H9 (cell line): Measurements from ENCODE around the gene ITGAE. TPM values are rescaled to one million over a fixed set of nuclear protein-coding genes. Genes with fewer than 3 reads are reported as not detected.

ENCODE experiments used
- DNase-seq: peaks from one replicate; pipeline ENCODE4 v3.0.0-alpha.2; 2017
- H2AFZ ChIP-seq: one replicate; pipeline ENCODE4 v1.6.1; 2013; ENCODE audit warnings: mild to moderate bottlenecking, low read length, control low read depth, moderate library complexity
- H2AK5ac ChIP-seq: 2 replicates; pipeline ENCODE4 v1.6.1; 2013; ENCODE audit warnings: low read length, control low read depth, mixed read lengths; ENCODE audit not compliant: insufficient read length
- H2BK120ac ChIP-seq: one replicate; pipeline ENCODE4 v1.6.1; 2013; ENCODE audit warnings: low read depth, mild to moderate bottlenecking, low read length, control low read depth, inconsistent platforms; ENCODE audit not compliant: poor library complexity, severe bottlenecking
- H2BK12ac ChIP-seq: 2 replicates; pipeline ENCODE4 v1.6.1; 2013; ENCODE audit warnings: low read length, control low read depth, mixed read lengths, low read depth; ENCODE audit not compliant: insufficient read length
- H2BK15ac ChIP-seq: 2 replicates; pipeline ENCODE4 v1.6.1; 2013; ENCODE audit warnings: low read depth, low read length, control low read depth
- H2BK20ac ChIP-seq: one replicate; pipeline ENCODE4 v1.6.1; 2013; ENCODE audit warnings: low read depth, mild to moderate bottlenecking, low read length, control low read depth, inconsistent platforms; ENCODE audit not compliant: poor library complexity, severe bottlenecking
- H2BK5ac ChIP-seq: 2 replicates; pipeline ENCODE4 v1.6.1; 2013; ENCODE audit warnings: low read length, control low read depth, mixed read lengths; ENCODE audit not compliant: insufficient read length
- H3K14ac ChIP-seq: 2 replicates; pipeline ENCODE4 v1.6.1; 2013; ENCODE audit warnings: low read length, control low read depth; ENCODE audit not compliant: insufficient read depth
- H3K18ac ChIP-seq: 2 replicates; pipeline ENCODE4 v1.6.1; 2013; ENCODE audit warnings: low read depth, mild to moderate bottlenecking, mixed read lengths, low read length, control low read depth; ENCODE audit not compliant: insufficient read length
- H3K23ac ChIP-seq: 2 replicates; pipeline ENCODE4 v1.6.1; 2013; ENCODE audit warnings: low read length, control low read depth, mixed read lengths, low read depth; ENCODE audit not compliant: insufficient read length
- H3K23me2 ChIP-seq: 2 replicates; pipeline ENCODE4 v1.6.1; 2013; ENCODE audit warnings: low read depth, mild to moderate bottlenecking, mixed read lengths, low read length, control low read depth; ENCODE audit not compliant: insufficient read length, poor library complexity, severe bottlenecking
- H3K27ac ChIP-seq: 2 replicates; pipeline ENCODE4 v1.5.1; 2013; ENCODE audit warnings: low read length, control low read depth, mixed read lengths, low read depth; ENCODE audit not compliant: insufficient read length
- H3K27me3 ChIP-seq: 2 replicates; pipeline ENCODE4 v1.6.1; 2013; ENCODE audit warnings: low read length, control low read depth, inconsistent platforms; ENCODE audit not compliant: insufficient read depth
- H3K4ac ChIP-seq: 2 replicates; pipeline ENCODE4 v1.6.1; 2013; ENCODE audit warnings: low read depth, mild to moderate bottlenecking, control low read depth, inconsistent platforms, low read length, moderate library complexity
- H3K4me1 ChIP-seq: 2 replicates; pipeline ENCODE4 v1.6.1; 2013; ENCODE audit warnings: low read length, control low read depth, inconsistent platforms; ENCODE audit not compliant: insufficient read depth
- H3K4me2 ChIP-seq: 2 replicates; pipeline ENCODE4 v1.6.1; 2013; ENCODE audit warnings: low read length, control low read depth, mixed read lengths; ENCODE audit not compliant: insufficient read length, insufficient read depth
- H3K56ac ChIP-seq: 2 replicates; pipeline ENCODE4 v1.6.1; 2013; ENCODE audit warnings: low read depth, mild to moderate bottlenecking, mixed read lengths, low read length, control low read depth; ENCODE audit not compliant: insufficient read length
- H3K79me1 ChIP-seq: 2 replicates; pipeline ENCODE4 v1.6.1; 2013; ENCODE audit warnings: low read depth, mild to moderate bottlenecking, moderate library complexity, low read length, control low read depth, inconsistent platforms; ENCODE audit not compliant: insufficient read depth, poor library complexity, severe bottlenecking
- H3K79me2 ChIP-seq: 2 replicates; pipeline ENCODE4 v1.6.1; 2013; ENCODE audit warnings: low read length, control low read depth, inconsistent platforms; ENCODE audit not compliant: insufficient read depth
- H3K9ac ChIP-seq: 2 replicates; pipeline ENCODE4 v1.6.1; 2013; ENCODE audit warnings: low read length, control low read depth, mixed read lengths; ENCODE audit not compliant: insufficient read length; ENCODE audit errors: extremely low read depth
- H3K9me3 ChIP-seq: one replicate; pipeline ENCODE4 v1.6.1; 2013; ENCODE audit warnings: low read depth, low read length, inconsistent platforms; ENCODE audit not compliant: control insufficient read depth
- H3T11ph ChIP-seq: one replicate; pipeline ENCODE4 v1.6.1; 2013; ENCODE audit warnings: mild to moderate bottlenecking, low read length, control low read depth, inconsistent platforms
- H4K20me1 ChIP-seq: one replicate; pipeline ENCODE4 v1.6.1; 2013; ENCODE audit not compliant: control insufficient read depth, insufficient read length, insufficient read depth
- H4K5ac ChIP-seq: 2 replicates; pipeline ENCODE4 v1.6.1; 2013; ENCODE audit warnings: low read depth, mild to moderate bottlenecking, mixed read lengths, low read length, control low read depth; ENCODE audit not compliant: insufficient read length
- H4K8ac ChIP-seq: replicated peaks from 2 replicates; pipeline ENCODE4 v1.6.1; 2013; ENCODE audit warnings: low read length, control low read depth, mixed read lengths, low read depth; ENCODE audit not compliant: insufficient read length
- H4K91ac ChIP-seq: 2 replicates; pipeline ENCODE4 v1.6.1; 2013; ENCODE audit warnings: low read depth, mild to moderate bottlenecking, moderate library complexity, mixed read lengths, low read length, control low read depth; ENCODE audit not compliant: insufficient read length
- H3K27ac Mint-ChIP-seq, 3 experiments: 2 replicates in 2 of 3; 3 replicates in 1 of 3; pipeline ENCODE4 v1.8.0; 2020 to 2021; ENCODE audit warnings: mixed read lengths in 3 of 3, mild to moderate bottlenecking in 1 of 3, moderate library complexity in 1 of 3
- H3K27me3 Mint-ChIP-seq: 2 replicates; pipeline ENCODE4 v1.8.0; 2021; ENCODE audit warnings: low read depth, mild to moderate bottlenecking, moderate library complexity, mixed read lengths
- H3K36me3 Mint-ChIP-seq, 3 experiments: 2 replicates in 2 of 3; 3 replicates in 1 of 3; pipeline ENCODE4 v1.8.0; 2020 to 2021; ENCODE audit warnings: low read depth in 3 of 3, mixed read lengths in 3 of 3; ENCODE audit not compliant: insufficient read depth in 1 of 3
- H3K4me1 Mint-ChIP-seq, 2 experiments: 2 replicates each; pipeline ENCODE4 v1.8.0; 2020; ENCODE audit warnings: mixed read lengths in 2 of 2
- H3K4me3 Mint-ChIP-seq, 2 experiments: 2 replicates in 1 of 2; 3 replicates in 1 of 2; pipeline ENCODE4 v1.8.0; 2020 to 2021; ENCODE audit warnings: mild to moderate bottlenecking in 2 of 2, mixed read lengths in 2 of 2, moderate library complexity in 1 of 2
- H3K9me3 Mint-ChIP-seq, 2 experiments: 2 replicates in 1 of 2; 3 replicates in 1 of 2; pipeline ENCODE4 v1.8.0; 2020; ENCODE audit warnings: mild to moderate bottlenecking in 2 of 2, mixed read lengths in 2 of 2, moderate library complexity in 1 of 2
- CTCF ChIP-seq: fragments of 200-600 bp; sonication (generic); conservative IDR thresholded peaks from 3 replicates; pipeline ENCODE4 v1.8.0; 2021; ENCODE audit warnings: antibody characterized with exemption, mild to moderate bottlenecking
- WGBS: extraction: QIAGEN DNeasy Blood & Tissue Kit; methylation state at CpG from one replicate; pipeline ENCODE4 v1.1.7; 2013; ENCODE audit warnings: missing lambda C conversion rate, low lambda C conversion rate, mixed read lengths; ENCODE audit not compliant: insufficient read length; ENCODE audit errors: extremely low coverage; 5-methylcytosine and 5-hydroxymethylcytosine counted together
- total RNA-seq: library from RNA; stranded (reverse); gene quantifications from 2 replicates; pipeline ENCODE4 v1.2.1, GENCODE V29; 2021

Gene ITGAE
- total RNA-seq, 1 experiment from 2014 or later, result 23.5 TPM

DNA sequence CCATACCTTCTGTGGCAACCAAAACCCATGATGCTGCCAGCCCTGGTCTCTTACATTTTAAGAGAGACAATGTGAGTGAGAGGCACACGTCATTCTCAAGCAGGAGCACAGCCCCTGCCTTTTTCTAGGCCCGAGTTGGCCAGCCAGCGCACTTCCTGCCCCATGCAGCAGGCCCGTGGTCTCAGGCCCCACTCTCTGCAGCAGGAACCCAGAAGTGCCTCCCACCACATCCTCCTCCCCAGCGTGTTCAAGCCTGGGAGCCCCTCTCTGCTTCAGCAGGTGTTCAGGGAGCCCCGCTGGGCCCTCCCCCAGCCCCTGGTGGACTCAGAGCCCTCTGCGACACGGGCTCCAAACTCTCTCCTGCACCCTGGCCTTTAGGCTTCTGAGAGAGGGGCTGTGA is 30.5 kb downstream of the ITGAE start:
- Mint-ChIP-seq H3K27ac (no peak overlapping the region), H3K36me3 (peaks cover 0 to 5% (median 0%) of the 10 kb centered on the region in 3 experiments; a peak in 3 of 7 replicates)

More for the DNA sequence above, 30.5 kb downstream of the ITGAE start:
- Histone ChIP-seq H3K23me2 (peaks cover 2% of the 10 kb centered on the region), H4K8ac (no peak overlapping the region), H4K20me1 (no peaks in the 10 kb centered on the region), H3K18ac (no peak overlapping the region), H3K56ac (no peak overlapping the region), H3K27me3 (no peaks in the 10 kb centered on the region), H2BK120ac (no peak overlapping the region), H3K79me1 (no peaks in the 10 kb centered on the region), H3K14ac (no peak overlapping the region), H3K9ac (no peak overlapping the region), H3K4me1 (no peaks in the 10 kb centered on the region; the same call in 1 of the 2 replicates), H4K5ac (no peak overlapping the region), H4K91ac (no peak overlapping the region), H3K4me2 (no peak overlapping the region), H3K23ac (no peak overlapping the region), H3T11ph (no peak overlapping the region), H3K9me3 (no peaks in the 10 kb centered on the region), H2BK12ac (no peak overlapping the region), H2BK15ac (no peak overlapping the region), H2BK5ac (no peak overlapping the region), H3K79me2 (no peaks in the 10 kb centered on the region), H2BK20ac (no peak overlapping the region), H2AK5ac (no peak overlapping the region), H3K27ac (no peak overlapping the region), H3K4ac (no peak overlapping the region), H2AFZ (no peak overlapping the region)
- Mint-ChIP-seq H3K27me3 (no peaks in the 10 kb centered on the region; the same call in 1 of the 2 replicates), H3K4me3 (no peak overlapping the region), H3K9me3 (peaks cover 2 to 8% of the 10 kb centered on the region in 2 experiments; a peak in 3 of 5 replicates), H3K4me1 (peaks cover 15 to 23% of the 10 kb centered on the region in 2 experiments)
- TF ChIP-seq CTCF, result no peak
- no peak for DNase-seq
- WGBS, result no CpG with 5 or more reads among the region's 8 CpGs
